ENCODE results near the gene TMOD1.
"Not testable (repeated sequence)": the region's sequence is repeated elsewhere in the genome, so short reads cannot be mapped to it uniquely, and the experiment has no call there.

The TMOD1 gene

GRCh38 chr9:97575673-97576200, 74.3 kb downstream of the TMOD1 start:
- FAIRE-seq = no peak
- TF ChIP-seq POLR2AphosphoS5 (IDR thresholded peaks at IDR 0.05; ENCODE audit: low read depth, low read length) (no peak), TAF1 (IDR thresholded peaks at IDR 0.05; ENCODE audit: borderline replicate concordance, low read depth, low read length) (no peak), POLR2A (IDR thresholded peaks at IDR 0.05; ENCODE audit: low read depth, low read length) (no peak)
- no peak for DNase-seq (ENCODE audit: insufficient read length)

GRCh38 chr9:97577051-97577450, 75.6 kb downstream of the TMOD1 start:
- FAIRE-seq (no peak), DNase-seq (ENCODE audit: insufficient read length) (no peak)
- TF ChIP-seq POLR2AphosphoS5 (IDR thresholded peaks at IDR 0.05; ENCODE audit: low read depth, low read length) (no peak), POLR2A (IDR thresholded peaks at IDR 0.05; ENCODE audit: low read depth, low read length) (no peak), TAF1 (IDR thresholded peaks at IDR 0.05; ENCODE audit: borderline replicate concordance, low read depth, low read length) (no peak)

- TF ChIP-seq TAF1 (IDR thresholded peaks at IDR 0.05; ENCODE audit: borderline replicate concordance, low read depth, low read length) (no peak), POLR2A (IDR thresholded peaks at IDR 0.05; ENCODE audit: low read depth, low read length) (no peak), POLR2AphosphoS5 (IDR thresholded peaks at IDR 0.05; ENCODE audit: low read depth, low read length) (no peak)
- DNase-seq (ENCODE audit: insufficient read length) (no peak), FAIRE-seq (no peak)
These were observed 77.4 kb downstream of the TMOD1 start for GRCh38 chr9:97578846-97579245.

- no peak for FAIRE-seq
These were observed 78.4 kb downstream of the TMOD1 start for GRCh38 chr9:97579914-97580313.

GRCh38 chr9:97581590-97581989, 80.1 kb downstream of the TMOD1 start:
- FAIRE-seq = not testable (repeated sequence)

More at GRCh38 chr9:97579914-97580313, 78.4 kb downstream of the TMOD1 start:
- DNase-seq (ENCODE audit: insufficient read length) = no peak
- no peak for TF ChIP-seq POLR2A (IDR thresholded peaks at IDR 0.05; ENCODE audit: low read depth, low read length)
- TF ChIP-seq POLR2AphosphoS5 (IDR thresholded peaks at IDR 0.05; ENCODE audit: low read depth, low read length) = no peak
- TF ChIP-seq TAF1 (IDR thresholded peaks at IDR 0.05; ENCODE audit: borderline replicate concordance, low read depth, low read length) = no peak

GRCh38 chr9:97584778-97585177, 83.3 kb downstream of the TMOD1 start:
- DNase-seq (ENCODE audit: insufficient read length); FAIRE-seq: not testable (repeated sequence)

More at GRCh38 chr9:97581590-97581989, 80.1 kb downstream of the TMOD1 start:
- DNase-seq (ENCODE audit: insufficient read length) = not testable (repeated sequence)

- DNase-seq (ENCODE audit: insufficient read length); FAIRE-seq: not testable (repeated sequence)
These were observed 85.4 kb downstream of the TMOD1 start for GRCh38 chr9:97586909-97587308.

- DNase-seq (ENCODE audit: insufficient read length) (no peak), FAIRE-seq (no peak)
- TF ChIP-seq POLR2A (IDR thresholded peaks at IDR 0.05; ENCODE audit: low read depth, low read length) (no peak), TAF1 (IDR thresholded peaks at IDR 0.05; ENCODE audit: borderline replicate concordance, low read depth, low read length) (no peak), POLR2AphosphoS5 (IDR thresholded peaks at IDR 0.05; ENCODE audit: low read depth, low read length) (no peak)
These were observed 90.1 kb downstream of the TMOD1 start for GRCh38 chr9:97591535-97591934.

GRCh38 chr9:97592126-97592525, 90.7 kb downstream of the TMOD1 start:
- no peak for DNase-seq (ENCODE audit: insufficient read length)
- TF ChIP-seq POLR2AphosphoS5 (IDR thresholded peaks at IDR 0.05; ENCODE audit: low read depth, low read length) (no peak), POLR2A (IDR thresholded peaks at IDR 0.05; ENCODE audit: low read depth, low read length) (no peak), TAF1 (IDR thresholded peaks at IDR 0.05; ENCODE audit: borderline replicate concordance, low read depth, low read length) (no peak)
- no peak for FAIRE-seq

GRCh38 chr9:97593960-97594359, 92.5 kb downstream of the TMOD1 start:
- DNase-seq (ENCODE audit: insufficient read length) (no peak), FAIRE-seq (no peak)
- TF ChIP-seq POLR2A (IDR thresholded peaks at IDR 0.05; ENCODE audit: low read depth, low read length) (no peak), TAF1 (IDR thresholded peaks at IDR 0.05; ENCODE audit: borderline replicate concordance, low read depth, low read length) (no peak), POLR2AphosphoS5 (IDR thresholded peaks at IDR 0.05; ENCODE audit: low read depth, low read length) (no peak)

GRCh38 chr9:97594381-97594921, 93.0 kb downstream of the TMOD1 start:
- DNase-seq (ENCODE audit: insufficient read length) (no peak), FAIRE-seq (no peak)
- no peak for TF ChIP-seq TAF1 (IDR thresholded peaks at IDR 0.05; ENCODE audit: borderline replicate concordance, low read depth, low read length)

GRCh38 chr9:97596906-97597305, 95.4 kb downstream of the TMOD1 start:
- no peak for TF ChIP-seq TAF1 (IDR thresholded peaks at IDR 0.05; ENCODE audit: borderline replicate concordance, low read depth, low read length)
- no peak for TF ChIP-seq POLR2AphosphoS5 (IDR thresholded peaks at IDR 0.05; ENCODE audit: low read depth, low read length)
- no peak for TF ChIP-seq POLR2A (IDR thresholded peaks at IDR 0.05; ENCODE audit: low read depth, low read length)
- no peak for FAIRE-seq
- DNase-seq (ENCODE audit: insufficient read length) = no peak
